IMR-90 (cell line): ENCODE results near the gene SNX14. TPM values are rescaled to one million over a fixed set of nuclear protein-coding genes. Genes with fewer than 3 reads are reported as not detected.
"Not testable (repeated sequence)": the region's sequence is repeated elsewhere in the genome, so short reads cannot be mapped to it uniquely, and the experiment has no call there.

Source experiments
- ATAC-seq: fragments of 200-7000 bp; cut with Tn5 transposase; 2 replicates; pipeline ENCODE4 v1.9.1; 2020; ENCODE audit warnings: low read depth, mild to moderate bottlenecking, moderate library complexity
- BruUV-seq: library from RNA; stranded (reverse); fragments of 400-500 nt; replicated peaks from 2 replicates; lab custom pipeline; 2021; lab: Mats Ljungman, UMichigan
- CTCF ChIA-PET: fragments of 300-600 bp; formaldehyde crosslinking; extraction: SDS; loops from one replicate; lab custom pipeline; 2021; ENCODE audit warnings: antibody characterized with exemption; lab: Yijun Ruan, JAX
- POLR2A ChIA-PET: fragments of 300-600 bp; sonication (Branson Sonifier 250); formaldehyde crosslinking; loops from one replicate; lab custom pipeline; 2022; ENCODE audit warnings: antibody characterized with exemption; ENCODE audit not compliant: unreplicated experiment; lab: Charles Lee
- DNase-seq: peaks from one replicate; pipeline ENCODE4 v3.0.0; 2013
- H2AFZ ChIP-seq: replicated peaks from 2 replicates; pipeline ENCODE3; 2013; ENCODE audit warnings: low read length, mild to moderate bottlenecking; ENCODE audit not compliant: poor library complexity
- H2AK5ac ChIP-seq: 2 replicates; pipeline ENCODE4 v1.6.1; 2013; ENCODE audit warnings: low read depth, low read length, inconsistent platforms
- H2AK9ac ChIP-seq: replicated peaks from 2 replicates; pipeline ENCODE3; 2013; ENCODE audit warnings: mild to moderate bottlenecking, low read depth, low read length, moderate library complexity; ENCODE audit not compliant: poor library complexity
- H2BK120ac ChIP-seq: 2 replicates; pipeline ENCODE4 v1.6.1; 2013; ENCODE audit warnings: low read depth, low read length, inconsistent platforms
- H2BK15ac ChIP-seq: 3 replicates; pipeline ENCODE4 v1.6.1; 2013; ENCODE audit warnings: low read depth, low read length, inconsistent platforms
- H2BK20ac ChIP-seq: 2 replicates; pipeline ENCODE4 v1.6.1; 2013; ENCODE audit warnings: low read depth, mild to moderate bottlenecking, inconsistent platforms, low read length, moderate library complexity
- H2BK5ac ChIP-seq: 2 replicates; pipeline ENCODE4 v1.6.1; 2013; ENCODE audit warnings: mild to moderate bottlenecking, low read depth, low read length, inconsistent platforms; ENCODE audit not compliant: poor library complexity, severe bottlenecking
- H3K14ac ChIP-seq: replicated peaks from 2 replicates; pipeline ENCODE4 v1.6.1; 2013; ENCODE audit warnings: low read depth, low read length, inconsistent platforms
- H3K18ac ChIP-seq: 2 replicates; pipeline ENCODE4 v1.6.1; 2013; ENCODE audit warnings: low read depth, low read length, control low read depth
- H3K23ac ChIP-seq: 2 replicates; pipeline ENCODE4 v1.6.1; 2013; ENCODE audit warnings: low read depth, low read length, inconsistent platforms
- H3K27ac ChIP-seq: 2 replicates; pipeline ENCODE4 v1.5.1; 2013; ENCODE audit warnings: mild to moderate bottlenecking, control low read depth, low read length; ENCODE audit not compliant: insufficient read depth
- H3K27me3 ChIP-seq: 2 replicates; pipeline ENCODE4 v1.6.1; 2013; ENCODE audit warnings: low read length; ENCODE audit not compliant: control insufficient read depth, insufficient read depth
- H3K36me3 ChIP-seq: 2 replicates; pipeline ENCODE4 v1.6.1; 2013; ENCODE audit warnings: low read length, mixed read lengths; ENCODE audit not compliant: control insufficient read depth, insufficient read depth
- H3K4ac ChIP-seq: 2 replicates; pipeline ENCODE4 v1.6.1; 2013; ENCODE audit warnings: low read depth, low read length, inconsistent platforms
- H3K4me1 ChIP-seq: 2 replicates; pipeline ENCODE4 v1.6.1; 2013; ENCODE audit warnings: low read length, mixed read lengths; ENCODE audit not compliant: control insufficient read depth, insufficient read depth
- H3K4me2 ChIP-seq: 2 replicates; pipeline ENCODE4 v1.6.1; 2013; ENCODE audit warnings: low read depth, mild to moderate bottlenecking, control low read depth, low read length, moderate library complexity
- H3K4me3 ChIP-seq: 2 replicates; pipeline ENCODE4 v1.5.1; 2013; ENCODE audit warnings: low read depth, mild to moderate bottlenecking, control low read depth, low read length, moderate library complexity; ENCODE audit not compliant: insufficient read depth
- H3K56ac ChIP-seq: 2 replicates; pipeline ENCODE4 v1.6.1; 2013; ENCODE audit warnings: low read length, inconsistent platforms; ENCODE audit not compliant: insufficient read depth; ENCODE audit errors: extremely low read depth
- H3K79me1 ChIP-seq, 2 experiments: 2 replicates each; pipeline ENCODE4 v1.6.1; 2013; ENCODE audit warnings: low read length in 2 of 2, inconsistent platforms in 1 of 2, low read depth in 1 of 2
- H3K9ac ChIP-seq: 2 replicates; pipeline ENCODE4 v1.6.1; 2013; ENCODE audit warnings: low read depth, low read length, control low read depth
- H3K9me1 ChIP-seq: 2 replicates; pipeline ENCODE4 v1.6.1; 2013; ENCODE audit warnings: low read length, inconsistent platforms; ENCODE audit not compliant: insufficient read depth
- H3K9me3 ChIP-seq: 2 replicates; pipeline ENCODE4 v1.6.1; 2013; ENCODE audit warnings: low read length; ENCODE audit not compliant: control insufficient read depth, insufficient read depth
- H4K20me1 ChIP-seq: 2 replicates; pipeline ENCODE4 v1.6.1; 2013; ENCODE audit warnings: low read length, inconsistent platforms; ENCODE audit not compliant: insufficient read depth
- H4K5ac ChIP-seq: 2 replicates; pipeline ENCODE4 v1.6.1; 2013; ENCODE audit warnings: mild to moderate bottlenecking, low read depth, low read length, control low read depth
- H4K8ac ChIP-seq, 2 experiments: 2 replicates each; pipeline ENCODE4 v1.6.1; 2013; ENCODE audit warnings: low read depth in 2 of 2, low read length in 2 of 2, control low read depth in 1 of 2, inconsistent platforms in 1 of 2
- H4K91ac ChIP-seq: 2 replicates; pipeline ENCODE4 v1.6.1; 2013; ENCODE audit warnings: low read depth, low read length, inconsistent platforms; ENCODE audit not compliant: insufficient read depth
- WGBS, 2 experiments: methylation state at CpG; one replicate each; pipeline versions ENCODE4 v1.1.5 to v1.1.7; 2013; ENCODE audit warnings: missing lambda C conversion rate in 2 of 2; ENCODE audit not compliant: insufficient read length in 1 of 2; ENCODE audit errors: extremely low coverage in 2 of 2; 5-methylcytosine and 5-hydroxymethylcytosine counted together
- dilution Hi-C: fragments of 300-500 bp; cut with HindIII; formaldehyde crosslinking; loops from one replicate; pipeline ENCODE4 v1.14.3; 2018; ENCODE audit warnings: low sequenced_read_pairs; ENCODE audit not compliant: unreplicated experiment
- in situ Hi-C: fragments of 300-500 bp; cut with MboI; formaldehyde crosslinking; loops from 3 replicates; pipeline ENCODE4 v1.14.3; 2019; ENCODE audit warnings: low sequenced_read_pairs, inconsistent platforms, mixed read lengths
- intact Hi-C: fragments of 100-400 bp; cut with micrococcal nuclease; formaldehyde crosslinking; loops from 2 replicates; pipeline ENCODE4 v1.10.0; 2022
- polyA plus RNA-seq, 3 experiments: library from polyadenylated mRNA; depleted of rRNA; stranded (reverse); fragments of >200 nt; gene quantifications; 2 replicates each; pipeline ENCODE4 v1.2.3, GENCODE V29; 2012; ENCODE audit warnings: low replicate concordance in 1 of 3
- total RNA-seq: library from RNA; depleted of rRNA; stranded (reverse); fragments of >200 nt; gene quantifications from 2 replicates; pipeline ENCODE4 v1.2.3, GENCODE V29; 2012

SNX14 gene
- total and polyA plus RNA-seq, 2 of the 4 experiments (the other 2 are of a cell fraction): 39.9 to 61.8 TPM

- H3K18ac ChIP-seq, H2AK9ac ChIP-seq, H3K14ac ChIP-seq, H2AK5ac ChIP-seq, H2BK20ac ChIP-seq, H3K4ac ChIP-seq, intact Hi-C loops, H3K27ac ChIP-seq, H3K4me2 ChIP-seq, H4K91ac ChIP-seq, H2BK5ac ChIP-seq, H3K9ac ChIP-seq, H3K27me3 ChIP-seq, H3K4me3 ChIP-seq, BruUV-seq, H3K9me1 ChIP-seq, dilution Hi-C loops, CTCF ChIA-PET, H3K9me3 ChIP-seq, ATAC-seq, H4K5ac ChIP-seq, H3K56ac ChIP-seq, H4K8ac ChIP-seq, DNase-seq, H3K4me1 ChIP-seq, H3K23ac ChIP-seq, H2BK15ac ChIP-seq, H3K36me3 ChIP-seq, H2AFZ ChIP-seq, in situ Hi-C loops, H4K20me1 ChIP-seq, H2BK120ac ChIP-seq, POLR2A ChIA-PET: not testable (repeated sequence)
- peaks cover 10 to 17% of the 10 kb centered on the region in 2 experiments for H3K79me1 ChIP-seq
- no CpG with 5 or more reads among the region's 2 CpGs for WGBS, 2 experiments
Measured at GRCh38 chr6:85564223-85564622, 29.4 kb downstream of the SNX14 start.
